Memory B cell (primary cell): ENCODE measurements around the gene FUZ.

ENCODE experiments used
- ATAC-seq: fragments of 150-1000 bp; cut with Tn5 transposase; 2 replicates; pipeline ENCODE4 v1.10.0; 2021; ENCODE audit warnings: low read depth, mild to moderate bottlenecking, moderate library complexity
- DNase-seq, 2 donors: peaks; one replicate each; pipeline ENCODE4 v3.0.0; 2022; ENCODE audit warnings: low spot score in 2 of 2
- H3K27ac Mint-ChIP-seq: one replicate; pipeline ENCODE4 v1.8.0; 2022; ENCODE audit warnings: mild to moderate bottlenecking, moderate library complexity, mixed read lengths
- H3K27me3 Mint-ChIP-seq: one replicate; pipeline ENCODE4 v1.8.0; 2022; ENCODE audit warnings: mixed read lengths
- H3K36me3 Mint-ChIP-seq: one replicate; pipeline ENCODE4 v1.8.0; 2022; ENCODE audit warnings: mild to moderate bottlenecking, mixed read lengths
- H3K4me1 Mint-ChIP-seq: one replicate; pipeline ENCODE4 v1.8.0; 2022; ENCODE audit warnings: mixed read lengths
- H3K4me3 Mint-ChIP-seq: one replicate; pipeline ENCODE4 v1.8.0; 2022; ENCODE audit warnings: mild to moderate bottlenecking, moderate library complexity, mixed read lengths
- H3K9me3 Mint-ChIP-seq: one replicate; pipeline ENCODE4 v1.8.0; 2022; ENCODE audit warnings: mixed read lengths

Gene FUZ

GRCh38 chr19:49855676-49856573, 42.8 kb upstream of the FUZ start:
- Mint-ChIP-seq H3K27ac (peak overlapping the region; percentile 45), H3K4me3 (no peak overlapping the region), H3K36me3 (peaks cover 2% of the 10 kb centered on the region), H3K4me1 (peaks cover 11% of the 10 kb centered on the region), H3K9me3 (no peaks in the 10 kb centered on the region), H3K27me3 (no peaks in the 10 kb centered on the region)
- ATAC-seq (no peak), DNase-seq (no peak)

- no peak for ATAC-seq
- H3K27ac Mint-ChIP-seq, result peak overlapping the region; percentile 45
- no peaks in the 10 kb centered on the region for H3K27me3 Mint-ChIP-seq
- peaks cover 1% of the 10 kb centered on the region for H3K36me3 Mint-ChIP-seq
- H3K4me1 Mint-ChIP-seq, result peaks cover 12% of the 10 kb centered on the region
- no peak overlapping the region for H3K4me3 Mint-ChIP-seq
- no peaks in the 10 kb centered on the region for H3K9me3 Mint-ChIP-seq
- no peak for DNase-seq
Measured at GRCh38 chr19:49855277-49855675, 42.2 kb upstream of the FUZ start.

GRCh38 chr19:49854378-49855263, 41.5 kb upstream of the FUZ start:
- no peak overlapping the region for H3K4me3 Mint-ChIP-seq
- no peak for DNase-seq
- no peak for ATAC-seq
- H3K27ac Mint-ChIP-seq, result no peak overlapping the region
- peaks cover 18% of the 10 kb centered on the region for H3K4me1 Mint-ChIP-seq
- no peaks in the 10 kb centered on the region for H3K27me3 Mint-ChIP-seq
- no peaks in the 10 kb centered on the region for H3K9me3 Mint-ChIP-seq
- H3K36me3 Mint-ChIP-seq, result peaks cover 1% of the 10 kb centered on the region

GRCh38 chr19:49853852-49854377, 40.8 kb upstream of the FUZ start:
- H3K4me3 Mint-ChIP-seq, result no peak overlapping the region
- H3K9me3 Mint-ChIP-seq, result peaks cover 4% of the 10 kb centered on the region
- ATAC-seq (no peak), DNase-seq (no peak)
- peaks cover 21% of the 10 kb centered on the region for H3K4me1 Mint-ChIP-seq
- peaks cover 4% of the 10 kb centered on the region for H3K36me3 Mint-ChIP-seq
- no peaks in the 10 kb centered on the region for H3K27me3 Mint-ChIP-seq
- H3K27ac Mint-ChIP-seq, result peak overlapping the region; percentile 62

GRCh38 chr19:49852631-49853126, 39.6 kb upstream of the FUZ start:
- Mint-ChIP-seq H3K4me3 (peak overlapping the region; percentile 81), H3K4me1 (peaks cover 25% of the 10 kb centered on the region), H3K27me3 (no peaks in the 10 kb centered on the region), H3K27ac (no peak overlapping the region), H3K9me3 (peaks cover 6% of the 10 kb centered on the region), H3K36me3 (peaks cover 4% of the 10 kb centered on the region)
- DNase-seq (no peak), ATAC-seq (no peak)

- peak overlapping the region; percentile 81 for H3K4me3 Mint-ChIP-seq
- no peaks in the 10 kb centered on the region for H3K27me3 Mint-ChIP-seq
- peak overlapping the region; percentile 97 for H3K27ac Mint-ChIP-seq
- peak; percentile 14 for ATAC-seq
- H3K4me1 Mint-ChIP-seq, result peaks cover 25% of the 10 kb centered on the region
- no peak for DNase-seq
- H3K36me3 Mint-ChIP-seq, result peaks cover 4% of the 10 kb centered on the region
- peaks cover 6% of the 10 kb centered on the region for H3K9me3 Mint-ChIP-seq
Measured at GRCh38 chr19:49851456-49852259, 38.6 kb upstream of the FUZ start.

- H3K27ac Mint-ChIP-seq, result peak within 1 kb of the TSS; percentile 97
- peaks cover 25% of the 10 kb centered on the region for H3K4me1 Mint-ChIP-seq
- H3K9me3 Mint-ChIP-seq, result peaks cover 6% of the 10 kb centered on the region
- ATAC-seq, result peak; percentile 86
- H3K36me3 Mint-ChIP-seq, result peaks cover 3% of the 10 kb centered on the region
- DNase-seq, result peak; percentile 91 to 98
- H3K4me3 Mint-ChIP-seq, result peak within 1 kb of the TSS; percentile 90
- H3K27me3 Mint-ChIP-seq, result no peaks in the 10 kb centered on the region
Measured at GRCh38 chr19:49850487-49851342, 37.6 kb upstream of the FUZ start, which contains the start of gene PTOV1. Gene PTOV1 (plus strand): TSS chr19:49851159.

GRCh38 chr19:49850221-49850486, 37.1 kb upstream of the FUZ start:
- no peak for ATAC-seq

GRCh38 chr19:49849433-49850220, 36.5 kb upstream of the FUZ start:
- no peaks in the 10 kb centered on the region for H3K27me3 Mint-ChIP-seq
- peaks cover 6% of the 10 kb centered on the region for H3K9me3 Mint-ChIP-seq
- peaks cover 25% of the 10 kb centered on the region for H3K4me1 Mint-ChIP-seq
- H3K27ac Mint-ChIP-seq, result peak overlapping the region; percentile 97
- DNase-seq (no peak), ATAC-seq (no peak)
- H3K4me3 Mint-ChIP-seq, result peak overlapping the region; percentile 90
- peaks cover 3% of the 10 kb centered on the region for H3K36me3 Mint-ChIP-seq

More at GRCh38 chr19:49850221-49850486, 37.1 kb upstream of the FUZ start:
- Mint-ChIP-seq H3K9me3 (peaks cover 6% of the 10 kb centered on the region), H3K27ac (peak overlapping the region; percentile 97), H3K36me3 (peaks cover 3% of the 10 kb centered on the region), H3K4me3 (peak overlapping the region; percentile 90), H3K27me3 (no peaks in the 10 kb centered on the region), H3K4me1 (peaks cover 25% of the 10 kb centered on the region)
- no peak for DNase-seq

GRCh38 chr19:49848938-49849337, 35.8 kb upstream of the FUZ start:
- ATAC-seq (no peak), DNase-seq (no peak)
- peaks cover 27% of the 10 kb centered on the region for H3K4me1 Mint-ChIP-seq
- H3K36me3 Mint-ChIP-seq, result peaks cover 3% of the 10 kb centered on the region
- no peak overlapping the region for H3K27ac Mint-ChIP-seq
- H3K4me3 Mint-ChIP-seq, result peak overlapping the region; percentile 46
- no peaks in the 10 kb centered on the region for H3K27me3 Mint-ChIP-seq
- peaks cover 6% of the 10 kb centered on the region for H3K9me3 Mint-ChIP-seq

GRCh38 chr19:49847731-49848696, 34.9 kb upstream of the FUZ start:
- DNase-seq, result no peak
- peaks cover 6% of the 10 kb centered on the region for H3K9me3 Mint-ChIP-seq
- no peak overlapping the region for H3K4me3 Mint-ChIP-seq
- H3K36me3 Mint-ChIP-seq, result peaks cover 3% of the 10 kb centered on the region
- ATAC-seq, result no peak
- H3K4me1 Mint-ChIP-seq, result peaks cover 26% of the 10 kb centered on the region
- no peak overlapping the region for H3K27ac Mint-ChIP-seq
- H3K27me3 Mint-ChIP-seq, result no peaks in the 10 kb centered on the region
